Endothelial cell of umbilical vein (primary cell): Measurements from ENCODE around the gene SLC8A1.

ENCODE experiments used
- CTCF ChIP-seq, 2 donors: IDR thresholded peaks; 1 replicate in 1 of 2; 2 replicates in 1 of 2; pipeline ENCODE4 v1.5.1; 2011; ENCODE audit warnings: low read length in 2 of 2, mild to moderate bottlenecking in 2 of 2, moderate library complexity in 2 of 2, control low read depth in 1 of 2, inconsistent platforms in 1 of 2, low read depth in 1 of 2; ENCODE audit not compliant: insufficient read depth in 1 of 2; ENCODE audit errors: extremely low read depth in 1 of 2
- EZH2 ChIP-seq: IDR thresholded peaks from 2 replicates; pipeline ENCODE4 v1.6.1; 2012; ENCODE audit warnings: borderline replicate concordance, low read depth, mild to moderate bottlenecking, moderate library complexity, low read length, inconsistent platforms; ENCODE audit not compliant: severe bottlenecking
- FOS ChIP-seq: IDR thresholded peaks from 2 replicates; pipeline ENCODE4 v1.6.1; 2011; ENCODE audit warnings: mild to moderate bottlenecking, low read length, moderate library complexity, borderline replicate concordance; ENCODE audit not compliant: insufficient read depth
- GATA2 ChIP-seq: IDR thresholded peaks from 2 replicates; pipeline ENCODE4 v1.7.0; 2011; ENCODE audit warnings: low read depth, mild to moderate bottlenecking, moderate library complexity, mixed read lengths, low read length; ENCODE audit not compliant: insufficient read length, insufficient read depth
- JUN ChIP-seq: IDR thresholded peaks from 2 replicates; pipeline ENCODE4 v1.6.1; 2011; ENCODE audit warnings: borderline replicate concordance, low read depth; ENCODE audit not compliant: insufficient read length, insufficient read depth
- MYC ChIP-seq: IDR thresholded peaks from one replicate; pipeline ENCODE4 v1.6.1; 2011; ENCODE audit warnings: mild to moderate bottlenecking, low read depth, low read length
- POLR2A ChIP-seq: IDR thresholded peaks from 2 replicates; pipeline ENCODE4 v1.6.1; 2012; ENCODE audit warnings: low read depth, mild to moderate bottlenecking, control low read depth, low read length
- POLR2AphosphoS5 ChIP-seq: IDR thresholded peaks from 2 replicates; pipeline ENCODE4 v1.6.1; 2012; ENCODE audit warnings: low read depth, mild to moderate bottlenecking, control low read depth, low read length, moderate library complexity; ENCODE audit not compliant: insufficient read depth
- TF ChIP-seq, protein P1 (sequence below): IDR thresholded peaks from 2 replicates; pipeline ENCODE4 v1.6.1; 2011; ENCODE audit not compliant: insufficient read depth, insufficient read length

DNA sequence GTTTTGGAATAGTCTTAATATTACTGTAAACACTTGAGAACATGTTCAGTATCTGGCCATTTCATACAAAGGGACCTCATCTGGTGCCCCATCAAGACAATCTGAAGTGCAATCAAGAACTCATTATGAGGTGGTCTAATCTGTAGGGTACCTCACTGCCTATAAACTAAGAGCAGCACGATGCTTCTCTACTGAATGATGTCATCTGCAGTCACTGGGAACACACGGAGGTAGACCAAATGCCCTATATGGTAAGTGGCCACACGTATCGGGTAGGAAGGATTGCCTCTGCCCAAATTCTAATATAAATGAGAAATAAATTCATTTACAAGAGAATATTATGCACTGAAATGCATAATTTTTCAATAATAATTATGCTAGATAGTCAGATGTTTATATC is 90.4 kb downstream of the SLC8A1 start:
- no peak for TF ChIP-seq POLR2AphosphoS5
- TF ChIP-seq CTCF (IDR thresholded peaks at IDR 0.05; ENCODE audit: extremely low read depth in 1 of 2, insufficient read depth in 1 of 2, low read depth in 1 of 2, low read length in 2 of 2), result no peak
- TF ChIP-seq EZH2, result no peak
- no peak for TF ChIP-seq POLR2A
- no peak for TF ChIP-seq JUN
- no peak for TF ChIP-seq MYC
- TF ChIP-seq, protein P1, sequence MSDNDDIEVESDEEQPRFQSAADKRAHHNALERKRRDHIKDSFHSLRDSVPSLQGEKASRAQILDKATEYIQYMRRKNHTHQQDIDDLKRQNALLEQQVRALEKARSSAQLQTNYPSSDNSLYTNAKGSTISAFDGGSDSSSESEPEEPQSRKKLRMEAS, result no peak
- no peak for TF ChIP-seq FOS
- TF ChIP-seq GATA2, result no peak
